Stimulated activated CD4-positive, alpha-beta T cell treated with anti-CD3 and anti-CD28 coated beads, Interleukin-2, amount 100 ng/mL, for 24 hours (primary cell): ENCODE results near the gene WDFY1.
"Not testable (repeated sequence)": the region's sequence is repeated elsewhere in the genome, so short reads cannot be mapped to it uniquely, and the experiment has no call there.

Source experiments
- DNase-seq, 2 donors: peaks; one replicate each; pipeline ENCODE4 v3.0.0-alpha.2; 2020

Gene WDFY1

GRCh38 chr2:223889229-223889628 lies 55.9 kb downstream of the WDFY1 start:
- DNase-seq: no peak

- DNase-seq: no peak
These were observed 56.9 kb downstream of the WDFY1 start for GRCh38 chr2:223888251-223888650.

GRCh38 chr2:223887127-223887526 lies 58.0 kb downstream of the WDFY1 start:
- DNase-seq: no peak

GRCh38 chr2:223886726-223887125 lies 58.4 kb downstream of the WDFY1 start:
- no peak for DNase-seq

- no peak for DNase-seq
These were observed 60.7 kb downstream of the WDFY1 start for GRCh38 chr2:223884399-223884798.

- DNase-seq: no peak
These were observed 62.4 kb downstream of the WDFY1 start for GRCh38 chr2:223882715-223883114.

- DNase-seq: no peak
These were observed 64.3 kb downstream of the WDFY1 start for GRCh38 chr2:223880796-223881195.

- DNase-seq: no peak
These were observed 67.3 kb downstream of the WDFY1 start for GRCh38 chr2:223877721-223878410.

- no peak for DNase-seq
These were observed 71.5 kb downstream of the WDFY1 start for GRCh38 chr2:223873672-223874071.

- DNase-seq: not testable (repeated sequence)
These were observed 72.4 kb downstream of the WDFY1 start for GRCh38 chr2:223872772-223873171.

- not testable (repeated sequence) for DNase-seq
These were observed 73.5 kb downstream of the WDFY1 start for GRCh38 chr2:223871661-223872060.

GRCh38 chr2:223870840-223871611 lies 74.1 kb downstream of the WDFY1 start:
- no peak for DNase-seq

- DNase-seq: no peak
These were observed 77.1 kb downstream of the WDFY1 start for GRCh38 chr2:223868005-223868404.

- no peak for DNase-seq
These were observed 79.1 kb downstream of the WDFY1 start for GRCh38 chr2:223865907-223866508.

GRCh38 chr2:223865124-223865523 lies 80.0 kb downstream of the WDFY1 start:
- DNase-seq: no peak

- DNase-seq: no peak
These were observed 81.6 kb downstream of the WDFY1 start for GRCh38 chr2:223863491-223863890.

GRCh38 chr2:223860809-223861738 lies 84.1 kb downstream of the WDFY1 start:
- DNase-seq: no peak

GRCh38 chr2:223859070-223859469 lies 86.1 kb downstream of the WDFY1 start:
- no peak for DNase-seq

GRCh38 chr2:223856584-223856983 lies 88.6 kb downstream of the WDFY1 start:
- DNase-seq: no peak

- no peak for DNase-seq
These were observed 89.1 kb downstream of the WDFY1 start for GRCh38 chr2:223856021-223856420.

GRCh38 chr2:223855426-223855825 lies 89.7 kb downstream of the WDFY1 start:
- no peak for DNase-seq

- no peak for DNase-seq
These were observed 90.4 kb downstream of the WDFY1 start for GRCh38 chr2:223854741-223855140.

GRCh38 chr2:223853425-223853837 lies 91.7 kb downstream of the WDFY1 start:
- DNase-seq: no peak
